SK-N-SH treated with all-trans-retinoic acid at 6 μM for 48 hours (cell line): Measurements from ENCODE around the gene PODXL2.

Experiments
- ATAC-seq: fragments of 200-7000 bp; cut with Tn5 transposase; 3 replicates; pipeline ENCODE4 v1.9.1; 2020; ENCODE audit warnings: mild to moderate bottlenecking, moderate library complexity
- ARNTL ChIP-seq: fragments of 450-650 bp; formaldehyde crosslinking; IDR thresholded peaks from 2 replicates; pipeline ENCODE4 v1.5.0; 2020; ENCODE audit warnings: low read depth, mild to moderate bottlenecking, moderate library complexity, borderline replicate concordance
- BACH2 ChIP-seq: fragments of 250-450 bp; sonication (Bioruptor Pico); IDR thresholded peaks from 2 replicates; pipeline ENCODE4 v1.9.0; 2021; ENCODE audit warnings: mild to moderate bottlenecking, borderline replicate concordance
- CSRNP3 ChIP-seq: fragments of 250-450 bp; sonication (Bioruptor Pico); IDR thresholded peaks from 2 replicates; pipeline ENCODE4 v1.5.1; 2021; ENCODE audit warnings: mild to moderate bottlenecking, moderate library complexity
- ESRRG ChIP-seq: fragments of 250-450 bp; sonication (Bioruptor Pico); IDR thresholded peaks from 2 replicates; pipeline ENCODE4 v1.6.1; 2021; ENCODE audit warnings: mild to moderate bottlenecking
- GLIS3 ChIP-seq: fragments of 250-450 bp; sonication (Bioruptor Pico); IDR thresholded peaks from 2 replicates; pipeline ENCODE4 v1.5.0; 2020; ENCODE audit warnings: mild to moderate bottlenecking, moderate library complexity
- OSR1 ChIP-seq: fragments of 250-450 bp; sonication (Bioruptor Pico); IDR thresholded peaks from 2 replicates; pipeline ENCODE4 v1.8.0; 2022; ENCODE audit warnings: moderate library complexity, mild to moderate bottlenecking, inconsistent platforms
- POU6F1 ChIP-seq: fragments of 250-450 bp; sonication (Bioruptor Pico); IDR thresholded peaks from 2 replicates; pipeline ENCODE4 v1.8.0; 2021; ENCODE audit warnings: low read depth, mild to moderate bottlenecking, moderate library complexity, borderline replicate concordance
- PPARA ChIP-seq: fragments of 250-450 bp; sonication (Bioruptor Pico); IDR thresholded peaks from 2 replicates; pipeline ENCODE4 v1.5.0; 2020; ENCODE audit warnings: mild to moderate bottlenecking, borderline replicate concordance
- RARB ChIP-seq: fragments of 250-450 bp; sonication (Bioruptor Pico); IDR thresholded peaks from 2 replicates; pipeline ENCODE4 v1.8.0; 2021; ENCODE audit warnings: mild to moderate bottlenecking, moderate library complexity
- SNAI2 ChIP-seq: fragments of 250-450 bp; sonication (Bioruptor Pico); IDR thresholded peaks from 2 replicates; pipeline ENCODE4 v1.5.0; 2020; ENCODE audit warnings: mild to moderate bottlenecking, moderate library complexity
- TCF4 ChIP-seq: fragments of 250-450 bp; sonication (Bioruptor Pico); IDR thresholded peaks from 2 replicates; pipeline ENCODE4 v1.8.0; 2021; ENCODE audit warnings: mild to moderate bottlenecking, moderate library complexity, borderline replicate concordance
- ZC3H10 ChIP-seq: fragments of 250-450 bp; sonication (Bioruptor Pico); IDR thresholded peaks from 2 replicates; pipeline ENCODE4 v1.5.1; 2021; ENCODE audit warnings: mild to moderate bottlenecking, moderate library complexity
- ZFP3 ChIP-seq: fragments of 250-450 bp; sonication (Bioruptor Pico); IDR thresholded peaks from 2 replicates; pipeline ENCODE4 v1.5.0; 2020; ENCODE audit warnings: mild to moderate bottlenecking, moderate library complexity
- ZNF565 ChIP-seq: fragments of 450-650 bp; formaldehyde crosslinking; conservative IDR thresholded peaks from 2 replicates; pipeline ENCODE4 v1.5.0; 2020; ENCODE audit warnings: low read depth, mild to moderate bottlenecking, moderate library complexity
- ZNF70 ChIP-seq: fragments of 450-650 bp; formaldehyde crosslinking; IDR thresholded peaks from 2 replicates; pipeline ENCODE4 v1.5.0; 2020; ENCODE audit warnings: mild to moderate bottlenecking, moderate library complexity
- ZNF8 ChIP-seq: fragments of 450-650 bp; formaldehyde crosslinking; IDR thresholded peaks from 2 replicates; pipeline ENCODE4 v1.5.0; 2020; ENCODE audit warnings: mild to moderate bottlenecking, moderate library complexity
- TF ChIP-seq, protein P1 (sequence below): fragments of 250-450 bp; sonication (Bioruptor Pico); IDR thresholded peaks from 2 replicates; pipeline ENCODE4 v1.5.1; 2020; ENCODE audit warnings: low read depth, mild to moderate bottlenecking, moderate library complexity
- TF ChIP-seq, protein P2 (sequence below): fragments of 250-450 bp; sonication (Bioruptor Pico); IDR thresholded peaks from 2 replicates; pipeline ENCODE4 v1.8.0; 2020; ENCODE audit warnings: mild to moderate bottlenecking, moderate library complexity, borderline replicate concordance
- TF ChIP-seq, protein P3 (sequence below): fragments of 250-450 bp; sonication (Bioruptor Pico); IDR thresholded peaks from 2 replicates; pipeline ENCODE4 v1.5.0; 2020; ENCODE audit warnings: mild to moderate bottlenecking, moderate library complexity

PODXL2 gene

GRCh38 chr3:127709320-127710060 is 80.5 kb downstream of the PODXL2 start:
- TF ChIP-seq, protein P1, sequence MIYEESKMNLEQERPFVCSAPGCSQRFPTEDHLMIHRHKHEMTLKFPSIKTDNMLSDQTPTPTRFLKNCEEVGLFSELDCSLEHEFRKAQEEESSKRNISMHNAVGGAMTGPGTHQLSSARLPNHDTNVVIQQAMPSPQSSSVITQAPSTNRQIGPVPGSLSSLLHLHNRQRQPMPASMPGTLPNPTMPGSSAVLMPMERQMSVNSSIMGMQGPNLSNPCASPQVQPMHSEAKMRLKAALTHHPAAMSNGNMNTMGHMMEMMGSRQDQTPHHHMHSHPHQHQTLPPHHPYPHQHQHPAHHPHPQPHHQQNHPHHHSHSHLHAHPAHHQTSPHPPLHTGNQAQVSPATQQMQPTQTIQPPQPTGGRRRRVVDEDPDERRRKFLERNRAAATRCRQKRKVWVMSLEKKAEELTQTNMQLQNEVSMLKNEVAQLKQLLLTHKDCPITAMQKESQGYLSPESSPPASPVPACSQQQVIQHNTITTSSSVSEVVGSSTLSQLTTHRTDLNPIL (CRISPR knock-in tag), result no peak
- TF ChIP-seq ZC3H10 (CRISPR knock-in tag) (no peak), POU6F1 (no peak), ESRRG (no peak), SNAI2 (no peak), RARB (CRISPR knock-in tag) (no peak), ZFP3 (CRISPR knock-in tag) (no peak), ARNTL (CRISPR knock-in tag) (no peak), BACH2 (CRISPR knock-in tag) (no peak), PPARA (no peak), TCF4 (CRISPR knock-in tag) (no peak), ZNF70 (CRISPR knock-in tag) (no peak), ZNF8 (CRISPR knock-in tag) (no peak), OSR1 (no peak), GLIS3 (CRISPR knock-in tag) (no peak)
- TF ChIP-seq, protein P2, sequence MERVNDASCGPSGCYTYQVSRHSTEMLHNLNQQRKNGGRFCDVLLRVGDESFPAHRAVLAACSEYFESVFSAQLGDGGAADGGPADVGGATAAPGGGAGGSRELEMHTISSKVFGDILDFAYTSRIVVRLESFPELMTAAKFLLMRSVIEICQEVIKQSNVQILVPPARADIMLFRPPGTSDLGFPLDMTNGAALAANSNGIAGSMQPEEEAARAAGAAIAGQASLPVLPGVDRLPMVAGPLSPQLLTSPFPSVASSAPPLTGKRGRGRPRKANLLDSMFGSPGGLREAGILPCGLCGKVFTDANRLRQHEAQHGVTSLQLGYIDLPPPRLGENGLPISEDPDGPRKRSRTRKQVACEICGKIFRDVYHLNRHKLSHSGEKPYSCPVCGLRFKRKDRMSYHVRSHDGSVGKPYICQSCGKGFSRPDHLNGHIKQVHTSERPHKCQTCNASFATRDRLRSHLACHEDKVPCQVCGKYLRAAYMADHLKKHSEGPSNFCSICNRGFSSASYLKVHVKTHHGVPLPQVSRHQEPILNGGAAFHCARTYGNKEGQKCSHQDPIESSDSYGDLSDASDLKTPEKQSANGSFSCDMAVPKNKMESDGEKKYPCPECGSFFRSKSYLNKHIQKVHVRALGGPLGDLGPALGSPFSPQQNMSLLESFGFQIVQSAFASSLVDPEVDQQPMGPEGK, result no peak
- no peak for ATAC-seq

GRCh38 chr3:127710155-127710941 is 81.4 kb downstream of the PODXL2 start:
- ATAC-seq, result no peak
- TF ChIP-seq POU6F1, result no peak
- no peak for TF ChIP-seq ESRRG
- TF ChIP-seq ZNF565 (CRISPR knock-in tag), result no peak
- TF ChIP-seq ZC3H10 (CRISPR knock-in tag), result no peak
- no peak for TF ChIP-seq ARNTL (CRISPR knock-in tag)
- no peak for TF ChIP-seq CSRNP3
- TF ChIP-seq ZNF70 (CRISPR knock-in tag), result no peak
- TF ChIP-seq, protein P1 (CRISPR knock-in tag), result no peak
- TF ChIP-seq, protein P3, sequence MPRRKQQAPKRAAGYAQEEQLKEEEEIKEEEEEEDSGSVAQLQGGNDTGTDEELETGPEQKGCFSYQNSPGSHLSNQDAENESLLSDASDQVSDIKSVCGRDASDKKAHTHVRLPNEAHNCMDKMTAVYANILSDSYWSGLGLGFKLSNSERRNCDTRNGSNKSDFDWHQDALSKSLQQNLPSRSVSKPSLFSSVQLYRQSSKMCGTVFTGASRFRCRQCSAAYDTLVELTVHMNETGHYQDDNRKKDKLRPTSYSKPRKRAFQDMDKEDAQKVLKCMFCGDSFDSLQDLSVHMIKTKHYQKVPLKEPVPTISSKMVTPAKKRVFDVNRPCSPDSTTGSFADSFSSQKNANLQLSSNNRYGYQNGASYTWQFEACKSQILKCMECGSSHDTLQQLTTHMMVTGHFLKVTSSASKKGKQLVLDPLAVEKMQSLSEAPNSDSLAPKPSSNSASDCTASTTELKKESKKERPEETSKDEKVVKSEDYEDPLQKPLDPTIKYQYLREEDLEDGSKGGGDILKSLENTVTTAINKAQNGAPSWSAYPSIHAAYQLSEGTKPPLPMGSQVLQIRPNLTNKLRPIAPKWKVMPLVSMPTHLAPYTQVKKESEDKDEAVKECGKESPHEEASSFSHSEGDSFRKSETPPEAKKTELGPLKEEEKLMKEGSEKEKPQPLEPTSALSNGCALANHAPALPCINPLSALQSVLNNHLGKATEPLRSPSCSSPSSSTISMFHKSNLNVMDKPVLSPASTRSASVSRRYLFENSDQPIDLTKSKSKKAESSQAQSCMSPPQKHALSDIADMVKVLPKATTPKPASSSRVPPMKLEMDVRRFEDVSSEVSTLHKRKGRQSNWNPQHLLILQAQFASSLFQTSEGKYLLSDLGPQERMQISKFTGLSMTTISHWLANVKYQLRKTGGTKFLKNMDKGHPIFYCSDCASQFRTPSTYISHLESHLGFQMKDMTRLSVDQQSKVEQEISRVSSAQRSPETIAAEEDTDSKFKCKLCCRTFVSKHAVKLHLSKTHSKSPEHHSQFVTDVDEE, result no peak
- TF ChIP-seq GLIS3 (CRISPR knock-in tag), result no peak
